ENCODE results near the gene IL1RL2.

The IL1RL2 gene

GRCh38 chr2:102186791-102187495 lies at the start of gene IL1RL2:
Gene IL1RL2, plus strand, starts transcription at chr2:102187023. Its CDS starts 845 bp downstream, at chr2:102187868.
- in situ Hi-C loops (cut with HindIII; ENCODE audit: low pct_unique_long_range_greater_than_20kb, low sequenced_read_pairs), result no loop called here
- peak; percentile 13 to 19 for DNase-seq (ENCODE audit: low read depth in 1 of 2, low spot score in 1 of 2)
- TF ChIP-seq JUND (IDR thresholded peaks at IDR 0.05; ENCODE audit: low read depth), result no peak

GRCh38 chr2:102137138-102137537 lies 49.7 kb upstream of the IL1RL2 start:
- TF ChIP-seq JUND (IDR thresholded peaks at IDR 0.05; ENCODE audit: low read depth), result no peak
- DNase-seq (ENCODE audit: low read depth in 1 of 2, low spot score in 1 of 2), result no peak
- in situ Hi-C loops (cut with HindIII; ENCODE audit: low pct_unique_long_range_greater_than_20kb, low sequenced_read_pairs), result no loop called here

GRCh38 chr2:102138331-102138730 lies 48.5 kb upstream of the IL1RL2 start:
- in situ Hi-C loops (cut with HindIII; ENCODE audit: low pct_unique_long_range_greater_than_20kb, low sequenced_read_pairs), result no loop called here
- TF ChIP-seq JUND (IDR thresholded peaks at IDR 0.05; ENCODE audit: low read depth), result no peak

GRCh38 chr2:102139851-102140250 lies 47.0 kb upstream of the IL1RL2 start:
- DNase-seq (ENCODE audit: low read depth in 1 of 2, low spot score in 1 of 2), result no peak
- in situ Hi-C loops (cut with HindIII; ENCODE audit: low pct_unique_long_range_greater_than_20kb, low sequenced_read_pairs), result no loop called here
- TF ChIP-seq JUND (IDR thresholded peaks at IDR 0.05; ENCODE audit: low read depth), result no peak

More at GRCh38 chr2:102138331-102138730, 48.5 kb upstream of the IL1RL2 start:
- no peak for DNase-seq (ENCODE audit: low read depth in 1 of 2, low spot score in 1 of 2)

GRCh38 chr2:102140377-102140776 lies 46.4 kb upstream of the IL1RL2 start:
- no peak for TF ChIP-seq JUND (IDR thresholded peaks at IDR 0.05; ENCODE audit: low read depth)
- in situ Hi-C loops (cut with HindIII; ENCODE audit: low pct_unique_long_range_greater_than_20kb, low sequenced_read_pairs), result no loop called here

GRCh38 chr2:102141011-102141943 lies 45.5 kb upstream of the IL1RL2 start:
- TF ChIP-seq JUND (IDR thresholded peaks at IDR 0.05; ENCODE audit: low read depth), result no peak
- in situ Hi-C loops (cut with HindIII; ENCODE audit: low pct_unique_long_range_greater_than_20kb, low sequenced_read_pairs), result no loop called here
- DNase-seq (ENCODE audit: low read depth in 1 of 2, low spot score in 1 of 2), result no peak

More at GRCh38 chr2:102140377-102140776, 46.4 kb upstream of the IL1RL2 start:
- DNase-seq (ENCODE audit: low read depth in 1 of 2, low spot score in 1 of 2), result no peak

GRCh38 chr2:102141970-102142828 lies 44.6 kb upstream of the IL1RL2 start, which contains the start of gene IL1R1:
Gene IL1R1, plus strand, starts transcription at chr2:102142746. Its CDS starts 14,979 bp downstream, at chr2:102157725.
- no peak for TF ChIP-seq JUND (IDR thresholded peaks at IDR 0.05; ENCODE audit: low read depth)
- DNase-seq (ENCODE audit: low read depth in 1 of 2, low spot score in 1 of 2), result peak; percentile 73 to 81
- in situ Hi-C loops (cut with HindIII; ENCODE audit: low pct_unique_long_range_greater_than_20kb, low sequenced_read_pairs), result no loop called here

- peak; percentile 13 to 33 for DNase-seq (ENCODE audit: low read depth in 1 of 2, low spot score in 1 of 2)
- TF ChIP-seq JUND (IDR thresholded peaks at IDR 0.05; ENCODE audit: low read depth), result no peak
- in situ Hi-C loops (cut with HindIII; ENCODE audit: low pct_unique_long_range_greater_than_20kb, low sequenced_read_pairs), result no loop called here
Observed at GRCh38 chr2:102142829-102143449, 43.9 kb upstream of the IL1RL2 start.

GRCh38 chr2:102143450-102143985 lies 43.3 kb upstream of the IL1RL2 start:
- TF ChIP-seq JUND (IDR thresholded peaks at IDR 0.05; ENCODE audit: low read depth), result no peak
- no peak for DNase-seq (ENCODE audit: low read depth in 1 of 2, low spot score in 1 of 2)
- in situ Hi-C loops (cut with HindIII; ENCODE audit: low pct_unique_long_range_greater_than_20kb, low sequenced_read_pairs), result no loop called here

GRCh38 chr2:102144128-102144527 lies 42.7 kb upstream of the IL1RL2 start:
- DNase-seq (ENCODE audit: low read depth in 1 of 2, low spot score in 1 of 2), result no peak
- no peak for TF ChIP-seq JUND (IDR thresholded peaks at IDR 0.05; ENCODE audit: low read depth)
- in situ Hi-C loops (cut with HindIII; ENCODE audit: low pct_unique_long_range_greater_than_20kb, low sequenced_read_pairs), result no loop called here

- in situ Hi-C loops (cut with HindIII; ENCODE audit: low pct_unique_long_range_greater_than_20kb, low sequenced_read_pairs), result no loop called here
- TF ChIP-seq JUND (IDR thresholded peaks at IDR 0.05; ENCODE audit: low read depth), result no peak
- no peak for DNase-seq (ENCODE audit: low read depth in 1 of 2, low spot score in 1 of 2)
Observed at GRCh38 chr2:102145107-102145506, 41.7 kb upstream of the IL1RL2 start.
